Stimulated activated CD8-positive, alpha-beta memory T cell treated with anti-CD3 and anti-CD28 coated beads, Interleukin-7, amount 100 ng/mL, for 24 hours (primary cell): ENCODE data around the gene MINDY4.

Source experiments
- DNase-seq: peaks from one replicate; pipeline ENCODE4 v3.0.0-alpha.2; 2020; ENCODE audit warnings: low read depth

The MINDY4 gene

GRCh38 chr7:30771174-30771879 lies at the start of gene MINDY4:
MINDY4 (plus strand) TSS chr7:30771417; CDS start chr7:30771494, 77 bp downstream.
- DNase-seq, result peak; percentile 33

GRCh38 chr7:30722187-30722586 lies 49.0 kb upstream of the MINDY4 start:
- no peak for DNase-seq

GRCh38 chr7:30722671-30723070 lies 48.5 kb upstream of the MINDY4 start:
- DNase-seq, result no peak

DNA sequence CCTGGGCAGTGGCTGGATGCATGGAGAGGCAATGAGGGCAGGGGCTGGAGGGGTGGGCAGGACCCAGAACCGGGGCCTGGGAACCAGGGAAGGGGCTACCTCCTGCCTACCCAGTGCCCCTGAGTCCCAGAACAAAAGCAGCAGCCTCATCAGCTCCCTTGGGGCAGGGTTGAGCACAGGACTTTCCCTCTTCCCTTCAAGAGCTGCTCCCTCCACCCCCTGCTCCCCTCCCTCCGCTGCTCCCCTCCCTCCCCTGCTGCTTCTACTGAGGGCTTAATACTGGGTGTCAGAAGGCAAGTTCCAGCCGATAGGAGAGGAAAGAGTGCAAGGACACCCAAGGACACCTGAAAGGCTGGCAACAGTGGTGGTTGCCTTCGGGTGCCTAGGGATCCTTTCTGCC lies 47.4 kb upstream of the MINDY4 start:
- no peak for DNase-seq

DNA sequence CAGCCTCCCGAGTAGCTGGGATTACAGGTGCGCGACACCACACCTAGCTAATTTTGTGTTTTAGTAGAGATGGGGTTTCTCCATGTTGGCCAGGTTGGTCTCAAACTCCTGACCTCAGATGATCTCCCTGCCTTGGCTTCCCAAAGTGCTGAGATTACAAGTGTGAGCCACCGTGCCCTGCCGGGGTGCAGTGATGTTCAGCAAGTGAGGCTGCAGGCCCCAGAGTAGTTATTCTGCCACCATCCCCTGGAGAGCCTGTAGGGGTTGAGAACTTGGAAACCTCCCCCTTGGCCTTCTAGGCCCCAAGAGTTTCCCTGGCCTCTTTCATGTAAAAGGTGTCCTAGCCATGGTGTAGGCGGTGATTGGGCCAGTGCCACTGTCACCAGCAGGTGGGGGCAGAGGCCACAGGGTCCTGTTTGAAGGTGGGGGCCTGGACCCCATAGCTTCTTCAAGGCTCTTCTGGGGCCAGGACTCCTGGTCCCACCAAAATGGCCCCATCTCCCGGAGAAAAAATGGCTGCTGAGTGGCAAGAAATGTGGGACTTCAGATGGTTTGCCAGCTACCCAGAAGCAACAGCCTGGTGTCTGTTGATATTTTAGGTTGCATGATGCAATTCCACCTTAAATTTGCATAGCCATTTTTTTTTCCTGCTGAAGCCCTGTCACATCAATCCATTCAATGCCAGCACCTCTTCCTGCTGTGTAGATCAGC lies 44.8 kb upstream of the MINDY4 start:
- no peak for DNase-seq

GRCh38 chr7:30727061-30727945 lies 43.9 kb upstream of the MINDY4 start:
- DNase-seq, result no peak

DNA sequence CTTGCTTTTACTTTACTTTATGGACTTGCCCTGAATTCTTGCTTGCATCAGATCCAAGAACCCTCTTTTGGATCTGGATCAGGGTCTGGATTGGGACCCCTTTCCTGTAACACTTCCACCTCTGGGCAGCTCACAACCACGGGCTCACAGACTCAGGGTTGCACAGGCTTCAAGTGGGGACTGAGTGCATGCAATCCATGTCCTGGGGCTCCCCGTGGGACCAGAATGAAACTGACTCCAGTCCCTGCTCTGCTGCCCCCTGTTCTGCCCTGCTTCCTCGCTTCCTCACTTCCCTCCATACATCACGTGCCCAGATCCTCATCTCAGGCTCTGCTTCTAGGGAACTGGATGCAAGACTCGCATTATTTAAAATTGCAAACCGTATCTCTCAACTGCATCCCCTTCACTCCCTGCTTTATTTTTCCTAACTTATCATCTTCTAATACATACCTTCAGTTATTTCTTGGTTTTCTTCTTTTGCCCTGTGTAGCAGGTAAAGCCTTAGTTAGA lies 42.6 kb upstream of the MINDY4 start:
- DNase-seq, result no peak

DNA sequence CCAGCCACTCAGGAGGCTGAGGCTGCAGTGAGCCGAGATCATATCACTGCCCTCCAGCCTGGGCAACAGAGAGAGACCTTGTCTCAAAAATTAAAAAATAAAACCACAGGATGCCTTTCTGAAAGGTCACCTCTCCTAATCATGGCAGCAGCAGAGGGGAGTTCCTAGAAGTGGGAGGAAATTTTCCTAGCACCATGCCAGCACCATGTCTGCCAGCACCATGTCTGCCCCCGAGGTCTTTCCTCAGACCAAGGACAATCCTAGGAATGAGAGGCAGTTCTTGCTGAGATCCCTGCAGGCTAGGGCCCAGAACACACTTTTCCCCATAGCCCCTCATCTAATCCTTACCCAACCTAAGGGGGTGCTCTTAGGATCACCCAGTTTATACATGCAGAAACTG lies 41.6 kb upstream of the MINDY4 start:
- no peak for DNase-seq

DNA sequence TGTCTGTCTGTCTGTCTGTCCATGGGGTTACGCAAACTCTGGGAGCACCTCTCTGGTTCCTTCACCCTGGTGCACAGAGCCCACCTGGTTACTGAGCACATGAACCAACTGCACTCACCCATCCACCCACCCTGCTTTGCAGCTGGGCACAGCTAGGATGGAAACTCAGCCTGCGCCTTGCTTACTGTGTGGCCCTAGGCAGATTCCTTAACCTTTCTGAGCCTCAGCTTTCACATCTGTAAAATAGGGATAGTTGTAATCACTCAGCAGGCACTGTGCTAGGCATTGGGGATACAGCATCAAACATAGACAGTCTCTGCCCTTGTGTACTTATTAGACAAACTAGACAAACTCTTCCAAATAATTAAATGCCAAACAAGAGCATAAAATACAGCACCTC lies 41.1 kb upstream of the MINDY4 start:
- no peak for DNase-seq

DNA sequence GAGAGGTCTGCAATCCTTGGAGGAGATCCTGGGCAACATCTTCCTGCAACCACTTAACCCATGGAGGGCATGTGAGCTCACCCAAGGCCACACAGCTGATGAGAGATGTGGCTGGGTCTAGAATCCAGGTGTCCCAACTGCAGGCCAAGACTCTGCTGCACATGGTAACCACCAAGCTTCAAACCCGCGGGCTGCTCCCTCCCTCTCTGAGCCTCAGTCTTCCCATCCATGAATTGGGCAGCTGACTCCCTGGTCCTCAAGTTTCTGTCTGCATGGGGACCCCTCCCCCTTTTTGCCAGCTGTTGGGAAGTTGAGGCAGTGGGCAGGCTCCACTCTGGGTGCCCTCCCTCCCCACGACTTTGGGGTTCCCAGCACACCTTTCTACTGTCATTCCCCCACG lies 40.2 kb upstream of the MINDY4 start:
- DNase-seq, result no peak

DNA sequence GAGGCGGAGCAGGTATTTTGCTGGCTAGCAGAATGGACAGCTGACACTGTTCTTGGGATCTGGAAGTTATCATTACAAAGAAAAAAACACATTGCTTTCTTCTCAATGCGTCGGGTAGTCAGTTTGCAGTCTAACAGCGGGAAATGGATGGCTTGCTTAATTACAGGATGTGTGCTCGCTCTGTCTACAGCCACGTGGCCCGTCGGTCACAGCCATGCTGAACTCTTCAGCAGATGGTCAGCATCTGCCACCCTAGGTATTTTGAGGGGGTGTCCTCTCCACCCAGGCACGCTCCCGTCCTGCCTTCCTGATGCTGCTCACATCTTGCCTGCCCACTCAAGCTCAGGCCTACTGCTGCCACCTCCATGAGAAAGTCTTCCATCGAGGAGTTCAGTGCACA lies 39.6 kb upstream of the MINDY4 start:
- DNase-seq, result no peak

- no peak for DNase-seq
Measured at GRCh38 chr7:30732606-30733005, 38.6 kb upstream of the MINDY4 start.

DNA sequence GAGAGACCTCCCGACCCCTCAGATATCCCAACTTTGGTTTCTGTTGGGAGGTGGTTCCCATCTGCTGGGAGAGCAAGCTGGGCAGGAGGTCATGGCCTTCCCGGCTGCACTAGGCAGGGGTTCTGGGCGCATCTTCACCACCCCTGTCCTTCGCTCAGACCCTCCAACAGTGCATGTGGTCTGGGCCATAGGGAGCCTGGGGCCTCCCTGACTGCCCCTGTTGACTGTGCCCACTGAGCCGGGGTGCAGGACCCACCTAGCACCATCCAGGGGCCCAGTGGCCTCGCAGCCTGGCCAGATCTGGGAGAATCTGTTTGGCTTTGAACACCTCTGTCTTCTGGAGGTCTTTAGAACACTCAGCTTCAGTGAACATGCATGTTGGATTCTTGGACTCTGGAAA lies 38.0 kb upstream of the MINDY4 start:
- DNase-seq, result no peak

DNA sequence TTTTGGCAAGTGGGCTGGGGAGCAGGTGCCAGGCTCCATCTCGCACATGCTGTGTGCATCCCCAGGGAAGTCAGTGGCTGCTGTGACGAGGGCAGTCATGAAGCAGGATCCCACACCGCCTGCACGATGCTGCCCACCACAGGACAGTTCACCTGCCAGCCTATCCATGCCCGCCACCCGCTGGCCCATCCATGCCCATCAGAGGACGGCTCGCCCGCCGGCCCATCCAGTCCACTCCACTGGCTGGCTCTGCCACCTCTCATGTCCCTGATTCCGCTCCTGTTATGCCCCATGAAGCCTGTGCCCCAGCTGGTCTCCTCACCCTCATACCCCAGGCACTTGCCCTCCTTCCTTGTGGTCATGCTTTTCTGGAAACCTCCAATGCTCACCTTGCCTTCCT lies 37.5 kb upstream of the MINDY4 start:
- DNase-seq, result no peak

DNA sequence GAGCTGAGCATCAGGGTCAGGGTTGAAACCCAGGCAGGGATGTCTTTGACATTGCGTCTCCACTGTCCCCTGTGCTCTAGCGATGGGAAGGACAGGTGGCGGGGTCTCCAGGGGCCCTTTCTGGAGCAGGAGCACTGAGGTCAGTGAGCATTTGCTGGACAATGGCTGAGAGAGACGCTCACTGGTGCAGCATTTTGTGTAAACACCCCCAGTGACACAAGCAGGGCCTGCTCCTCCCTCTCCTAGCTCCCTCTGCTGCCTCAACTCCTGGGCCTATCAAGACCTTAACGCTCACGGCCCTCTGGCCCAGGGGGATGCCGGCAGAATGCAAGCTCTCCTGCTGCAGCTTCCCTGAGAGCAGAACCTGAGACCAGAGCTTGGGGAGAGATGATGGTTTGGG lies 36.7 kb upstream of the MINDY4 start:
- no peak for DNase-seq

DNA sequence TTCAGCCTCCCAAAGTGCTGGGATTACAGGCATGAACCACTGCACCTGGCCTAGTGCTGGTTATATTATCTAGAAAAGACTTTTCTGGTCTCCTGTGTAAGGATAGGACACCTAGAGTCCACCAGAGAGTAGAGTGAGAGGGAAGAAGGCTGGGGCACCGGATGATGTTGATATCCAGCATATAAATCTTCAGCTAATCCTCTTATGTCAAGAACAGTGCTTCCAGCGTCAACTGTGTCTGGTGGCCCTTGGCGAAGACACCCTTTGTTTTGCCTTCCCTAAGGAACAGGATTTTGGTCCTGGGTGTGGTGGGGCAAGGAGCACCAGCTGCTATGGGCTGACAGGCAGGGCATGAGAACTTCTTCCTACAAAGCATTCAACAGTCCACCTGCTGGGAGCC lies 35.6 kb upstream of the MINDY4 start:
- no peak for DNase-seq

DNA sequence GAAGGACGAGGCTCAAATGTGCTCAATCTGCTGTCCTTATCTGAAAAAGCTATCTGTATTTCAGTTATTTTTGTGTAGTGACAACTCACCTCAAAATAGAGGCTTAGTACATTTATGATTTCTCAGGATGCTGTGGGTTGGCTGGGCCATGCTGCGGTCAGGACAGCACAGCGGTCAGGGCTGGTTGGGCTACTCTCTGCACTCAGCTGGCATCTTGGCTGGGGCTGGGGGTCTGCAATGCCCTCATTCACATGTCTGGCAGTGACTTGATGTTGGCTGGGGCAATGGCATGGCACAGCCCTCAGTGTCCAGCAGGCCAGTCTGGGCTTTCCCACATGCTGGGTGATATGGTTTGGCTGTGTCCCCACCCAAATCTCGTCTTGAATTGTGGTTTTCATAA lies 34.9 kb upstream of the MINDY4 start:
- no peak for DNase-seq

GRCh38 chr7:30738026-30738915 lies 32.9 kb upstream of the MINDY4 start:
- no peak for DNase-seq

GRCh38 chr7:30739691-30740090 lies 31.5 kb upstream of the MINDY4 start:
- no peak for DNase-seq

GRCh38 chr7:30740417-30741181 lies 30.6 kb upstream of the MINDY4 start:
- DNase-seq, result peak; percentile 56

DNA sequence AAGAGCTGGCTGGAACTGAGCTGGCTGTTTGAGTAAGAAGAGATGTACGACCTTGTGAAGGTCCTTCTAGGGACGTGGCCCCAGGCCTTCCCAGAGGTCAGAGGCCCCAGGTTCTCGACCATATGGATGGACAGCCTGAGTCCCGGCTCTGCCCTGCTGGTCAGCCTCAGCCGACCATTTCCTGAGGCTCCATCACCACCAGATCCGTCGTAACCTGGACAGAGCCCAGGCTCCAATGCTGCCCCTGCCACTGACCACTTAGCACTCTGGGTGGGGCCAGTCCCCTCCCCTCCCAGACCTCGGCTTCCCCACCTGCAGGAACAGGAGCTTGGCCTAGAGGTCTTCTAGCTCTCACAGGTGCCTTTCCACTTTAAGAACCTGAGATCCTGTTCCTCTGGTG lies 29.9 kb upstream of the MINDY4 start:
- DNase-seq, result no peak
